OCI-LY3 (cell line): ENCODE results near the gene CDK11A.

Experiments
- CTCF ChIP-seq: fragments of 200-600, 300-600 bp; sonication (generic); IDR thresholded peaks from 2 replicates; pipeline ENCODE4 v1.5.1; 2014; ENCODE audit warnings: antibody characterized with exemption, low read length, low read depth
- EZH2phosphoT487 ChIP-seq: fragments of 200-600 bp; shearing (Covaris generic); IDR thresholded peaks from 2 replicates; pipeline ENCODE4 v1.6.1; 2018; ENCODE audit warnings: antibody characterized with exemption, mixed run types, low read depth

DNA sequence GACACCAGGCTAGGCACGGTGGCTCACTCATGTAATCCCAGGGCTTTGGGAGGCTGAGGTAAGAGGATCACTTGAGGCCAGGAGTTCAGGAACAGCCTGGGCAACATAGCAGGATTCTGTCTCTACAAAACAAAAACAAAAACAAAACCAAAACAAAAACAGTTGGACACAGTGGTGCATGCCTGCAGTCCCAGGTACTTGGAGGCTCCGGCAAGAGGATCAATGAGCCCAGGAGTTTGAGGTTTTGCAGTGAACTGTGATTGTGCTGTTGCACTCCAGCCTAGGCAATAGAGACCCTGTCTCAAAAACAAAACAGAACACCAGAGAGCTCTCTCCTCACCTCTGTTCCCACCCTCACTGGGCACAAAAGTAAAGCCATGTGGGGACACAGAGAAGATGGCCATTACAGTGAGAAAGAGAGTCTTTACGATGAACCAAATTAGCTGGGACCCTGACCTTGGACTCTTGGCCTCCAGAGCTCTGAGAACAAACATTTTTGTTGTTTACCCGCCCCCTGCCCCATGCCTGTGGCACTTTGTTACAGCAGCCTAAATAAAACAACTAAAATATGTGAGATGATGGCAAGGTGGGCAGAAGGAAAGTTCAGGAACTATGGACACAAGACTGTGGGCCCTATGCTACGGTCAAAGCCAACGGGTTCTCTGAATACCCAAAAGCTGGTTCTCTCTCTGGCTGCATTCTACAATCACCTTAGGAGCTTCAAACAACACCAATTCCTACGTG is 44.3 kb upstream of the CDK11A start:
- TF ChIP-seq CTCF (no peak), EZH2phosphoT487 (no peak)
